Occipital lobe (tissue), 2 donors: ENCODE data around the gene SFTA2. TPM values are rescaled to one million over a fixed set of nuclear protein-coding genes. Genes with fewer than 3 reads are reported as not detected.
A peak's percentile ranks its signal among the peaks of the same experiment; 100 is the strongest.
"Not testable (repeated sequence)": the region's sequence is repeated elsewhere in the genome, so short reads cannot be mapped to it uniquely, and the experiment has no call there.

Experiments used
- DNase-seq: peaks from one replicate; lab custom pipeline; 2025; lab: John Stamatoyannopoulos, UW
- total RNA-seq: library from RNA; depleted of rRNA; stranded (reverse); fragments of >200 nt; gene quantifications from one replicate; pipeline ENCODE4 v1.2.3, GENCODE V29; 2014

The SFTA2 gene
- total RNA-seq, 1 donor from 2014 or later, result not detected

- no peak for DNase-seq
Measured at GRCh38 chr6:30942338-30943060, 10.5 kb upstream of the SFTA2 start.

- DNase-seq, result no peak
Measured at GRCh38 chr6:30940361-30940986, 8.5 kb upstream of the SFTA2 start, which contains the start of gene MUCL3. TSS of gene MUCL3 (plus strand) at chr6:30940973. CDS start at chr6:30941000, 27 bp downstream.

- no peak for DNase-seq
Measured at GRCh38 chr6:30939473-30939872, 7.5 kb upstream of the SFTA2 start.

- DNase-seq, result no peak
Measured at GRCh38 chr6:30938730-30939129, 6.8 kb upstream of the SFTA2 start.

GRCh38 chr6:30937265-30937664 lies 5.3 kb upstream of the SFTA2 start:
- DNase-seq, result no peak

- DNase-seq, result no peak
Measured at GRCh38 chr6:30935018-30935417, 3.0 kb upstream of the SFTA2 start.

GRCh38 chr6:30932665-30933365 lies 845 bp upstream of the SFTA2 start:
- DNase-seq, result no peak

- no peak for DNase-seq
Measured at GRCh38 chr6:30931272-30931671, 698 bp downstream of the SFTA2 start.

- DNase-seq, result no peak
Measured at GRCh38 chr6:30930506-30930905, 1.5 kb downstream of the SFTA2 start.

- no peak for DNase-seq
Measured at GRCh38 chr6:30928677-30929076, 3.3 kb downstream of the SFTA2 start.

- not testable (repeated sequence) for DNase-seq
Measured at GRCh38 chr6:30927080-30927479, 4.9 kb downstream of the SFTA2 start.

- DNase-seq, result no peak
Measured at GRCh38 chr6:30926644-30927043, 5.3 kb downstream of the SFTA2 start.

- DNase-seq, result not testable (repeated sequence)
Measured at GRCh38 chr6:30924040-30924627, 7.8 kb downstream of the SFTA2 start.

GRCh38 chr6:30922447-30922852 lies 9.5 kb downstream of the SFTA2 start:
- DNase-seq, result no peak

GRCh38 chr6:30918670-30919069 lies 13.3 kb downstream of the SFTA2 start:
- DNase-seq, result no peak

GRCh38 chr6:30917487-30917886 lies 14.5 kb downstream of the SFTA2 start:
- no peak for DNase-seq

GRCh38 chr6:30917041-30917440 lies 14.9 kb downstream of the SFTA2 start:
- no peak for DNase-seq

- no peak for DNase-seq
Measured at GRCh38 chr6:30915591-30915946, 16.4 kb downstream of the SFTA2 start.

GRCh38 chr6:30914854-30915590 lies 16.9 kb downstream of the SFTA2 start:
- DNase-seq, result no peak

GRCh38 chr6:30914076-30914853 lies 17.7 kb downstream of the SFTA2 start, which contains the start of gene VARS2:
TSS of gene VARS2 (plus strand) at chr6:30914238. CDS start at chr6:30914837, 599 bp downstream.
- DNase-seq, result peak; percentile 94

- DNase-seq, result no peak
Measured at GRCh38 chr6:30913721-30914075, 18.3 kb downstream of the SFTA2 start.
